ENCODE measurements around the gene LRP1B. TPM values are rescaled to one million over a fixed set of nuclear protein-coding genes. Genes with fewer than 3 reads are reported as not detected.

LRP1B gene
- total RNA-seq, 4 donors from 2014 or later, result 0.85 to 3.3 (median 1.1) TPM; not detected in 1

GRCh38 chr2:141579071-141579470, 551.7 kb downstream of the LRP1B start:
- Histone ChIP-seq H3K4me1 (no peaks in the 10 kb centered on the region), H3K27me3 (no peaks in the 10 kb centered on the region), H3K9me3 (no peaks in the 10 kb centered on the region), H3K4me3 (no peak overlapping the region), H3K27ac (no peak overlapping the region), H3K36me3 (no peaks in the 10 kb centered on the region)
- DNase-seq, result no peak
- TF ChIP-seq, protein P1, sequence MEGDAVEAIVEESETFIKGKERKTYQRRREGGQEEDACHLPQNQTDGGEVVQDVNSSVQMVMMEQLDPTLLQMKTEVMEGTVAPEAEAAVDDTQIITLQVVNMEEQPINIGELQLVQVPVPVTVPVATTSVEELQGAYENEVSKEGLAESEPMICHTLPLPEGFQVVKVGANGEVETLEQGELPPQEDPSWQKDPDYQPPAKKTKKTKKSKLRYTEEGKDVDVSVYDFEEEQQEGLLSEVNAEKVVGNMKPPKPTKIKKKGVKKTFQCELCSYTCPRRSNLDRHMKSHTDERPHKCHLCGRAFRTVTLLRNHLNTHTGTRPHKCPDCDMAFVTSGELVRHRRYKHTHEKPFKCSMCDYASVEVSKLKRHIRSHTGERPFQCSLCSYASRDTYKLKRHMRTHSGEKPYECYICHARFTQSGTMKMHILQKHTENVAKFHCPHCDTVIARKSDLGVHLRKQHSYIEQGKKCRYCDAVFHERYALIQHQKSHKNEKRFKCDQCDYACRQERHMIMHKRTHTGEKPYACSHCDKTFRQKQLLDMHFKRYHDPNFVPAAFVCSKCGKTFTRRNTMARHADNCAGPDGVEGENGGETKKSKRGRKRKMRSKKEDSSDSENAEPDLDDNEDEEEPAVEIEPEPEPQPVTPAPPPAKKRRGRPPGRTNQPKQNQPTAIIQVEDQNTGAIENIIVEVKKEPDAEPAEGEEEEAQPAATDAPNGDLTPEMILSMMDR (IDR thresholded peaks at IDR 0.05), result no peak
- no peak for TF ChIP-seq POLR2A (IDR thresholded peaks at IDR 0.05)

GRCh38 chr2:141570474-141571131, 560.2 kb downstream of the LRP1B start:
- H3K27me3 ChIP-seq, result no peaks in the 10 kb centered on the region
- H3K36me3 ChIP-seq, result no peaks in the 10 kb centered on the region
- no peak overlapping the region for H3K27ac ChIP-seq
- no peaks in the 10 kb centered on the region for H3K4me1 ChIP-seq
- no peak overlapping the region for H3K4me3 ChIP-seq
- TF ChIP-seq POLR2A (IDR thresholded peaks at IDR 0.05), result no peak
- TF ChIP-seq, protein P1 (IDR thresholded peaks at IDR 0.05), result no peak
- no peak for DNase-seq
- H3K9me3 ChIP-seq, result no peaks in the 10 kb centered on the region

GRCh38 chr2:141569941-141570340, 560.9 kb downstream of the LRP1B start:
- H3K9me3 ChIP-seq, result no peaks in the 10 kb centered on the region
- TF ChIP-seq POLR2A (IDR thresholded peaks at IDR 0.05), result no peak
- TF ChIP-seq, protein P1 (IDR thresholded peaks at IDR 0.05), result no peak
- no peak for DNase-seq
- no peaks in the 10 kb centered on the region for H3K4me1 ChIP-seq
- H3K36me3 ChIP-seq, result no peaks in the 10 kb centered on the region
- no peak overlapping the region for H3K4me3 ChIP-seq
- H3K27me3 ChIP-seq, result no peaks in the 10 kb centered on the region
- H3K27ac ChIP-seq, result no peak overlapping the region

DNA sequence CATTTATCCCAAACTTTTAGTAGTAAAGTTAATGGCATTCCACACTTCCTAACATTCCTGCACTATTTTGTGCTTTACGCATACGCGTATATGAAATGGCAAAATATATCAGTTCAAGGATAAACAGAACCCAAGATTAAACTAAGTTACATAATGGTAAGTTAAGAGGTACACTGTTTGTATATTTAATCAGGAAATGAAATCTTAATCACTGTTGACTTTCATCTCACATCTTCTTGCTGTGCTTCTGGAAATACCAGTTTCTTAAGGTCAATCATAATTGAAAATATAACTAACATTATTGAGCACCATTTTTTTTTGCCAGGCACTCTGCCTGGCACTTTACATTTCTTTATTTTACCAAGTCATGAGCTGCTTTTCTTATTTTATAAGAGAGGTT, 565.2 kb downstream of the LRP1B start:
- Histone ChIP-seq H3K4me3 (no peak overlapping the region), H3K27ac (no peak overlapping the region), H3K4me1 (no peaks in the 10 kb centered on the region), H3K9me3 (no peaks in the 10 kb centered on the region), H3K27me3 (no peaks in the 10 kb centered on the region), H3K36me3 (no peaks in the 10 kb centered on the region)
- no peak for DNase-seq
- TF ChIP-seq POLR2A (IDR thresholded peaks at IDR 0.05), result no peak
- TF ChIP-seq, protein P1 (IDR thresholded peaks at IDR 0.05), result no peak

DNA sequence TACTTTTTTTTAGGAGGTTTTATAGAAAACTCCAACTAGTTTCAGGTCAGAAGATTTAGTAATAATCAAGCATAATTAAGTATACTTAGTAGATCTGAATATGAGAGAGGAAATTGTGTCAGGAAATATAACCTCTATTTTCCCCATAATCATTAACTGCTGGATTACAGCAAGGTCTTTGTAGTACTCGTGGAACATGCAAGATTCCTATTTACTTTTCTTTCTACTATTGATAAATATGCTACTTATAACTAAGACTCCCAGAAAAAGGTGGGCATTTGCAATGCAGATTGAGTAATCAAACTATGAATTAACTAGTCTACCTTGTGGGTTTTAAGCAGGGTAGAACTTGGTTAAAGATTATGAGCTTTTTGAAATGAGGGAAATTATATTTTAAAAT, 570.1 kb downstream of the LRP1B start:
- no peak for TF ChIP-seq POLR2A (IDR thresholded peaks at IDR 0.05)
- TF ChIP-seq, protein P1 (IDR thresholded peaks at IDR 0.05), result no peak
- Histone ChIP-seq H3K4me3 (no peak overlapping the region), H3K9me3 (no peaks in the 10 kb centered on the region), H3K36me3 (no peaks in the 10 kb centered on the region), H3K27me3 (no peaks in the 10 kb centered on the region), H3K27ac (no peak overlapping the region), H3K4me1 (no peaks in the 10 kb centered on the region)
- no peak for DNase-seq

Measured in Peyer's patch (tissue), 4 donors.